Fibroblast of skin of right biceps (primary cell): ENCODE data around the gene RPS6KA2.
A peak's percentile ranks its signal among the peaks of the same experiment; 100 is the strongest.

Experiments
- DNase-seq: peaks from one replicate; pipeline ENCODE4 v3.0.0-alpha.2; 2013

Gene RPS6KA2

GRCh38 chr6:166516251-166516884 is 110.7 kb downstream of the RPS6KA2 start:
- peak; percentile 8 for DNase-seq

GRCh38 chr6:166515072-166515810 is 111.8 kb downstream of the RPS6KA2 start:
- peak; percentile 90 for DNase-seq

- peak; percentile 3 for DNase-seq
Measured at GRCh38 chr6:166514196-166514595, 112.9 kb downstream of the RPS6KA2 start.

- no peak for DNase-seq
Measured at GRCh38 chr6:166512567-166512966, 114.5 kb downstream of the RPS6KA2 start.

GRCh38 chr6:166511316-166511715 is 115.7 kb downstream of the RPS6KA2 start:
- no peak for DNase-seq

- no peak for DNase-seq
Measured at GRCh38 chr6:166509193-166509592, 117.9 kb downstream of the RPS6KA2 start.

- DNase-seq = no peak
Measured at GRCh38 chr6:166508726-166509125, 118.3 kb downstream of the RPS6KA2 start.

- DNase-seq = no peak
Measured at GRCh38 chr6:166507809-166508564, 119.1 kb downstream of the RPS6KA2 start.

- DNase-seq = no peak
Measured at GRCh38 chr6:166507380-166507779, 119.7 kb downstream of the RPS6KA2 start.

GRCh38 chr6:166505133-166505905 is 121.7 kb downstream of the RPS6KA2 start:
- DNase-seq = no peak

- DNase-seq = no peak
Measured at GRCh38 chr6:166504100-166504499, 123.0 kb downstream of the RPS6KA2 start.

- DNase-seq = no peak
Measured at GRCh38 chr6:166503167-166503744, 123.8 kb downstream of the RPS6KA2 start.

GRCh38 chr6:166502453-166502852 is 124.6 kb downstream of the RPS6KA2 start:
- DNase-seq = no peak

GRCh38 chr6:166501246-166501645 is 125.8 kb downstream of the RPS6KA2 start:
- no peak for DNase-seq

GRCh38 chr6:166500246-166500645 is 126.8 kb downstream of the RPS6KA2 start:
- DNase-seq = no peak

GRCh38 chr6:166499350-166500163 is 127.5 kb downstream of the RPS6KA2 start:
- no peak for DNase-seq

- DNase-seq = no peak
Measured at GRCh38 chr6:166498661-166499349, 128.2 kb downstream of the RPS6KA2 start.

- no peak for DNase-seq
Measured at GRCh38 chr6:166498228-166498627, 128.8 kb downstream of the RPS6KA2 start.

- DNase-seq = peak; percentile 9
Measured at GRCh38 chr6:166497087-166497899, 129.8 kb downstream of the RPS6KA2 start.

- DNase-seq = no peak
Measured at GRCh38 chr6:166496460-166496859, 130.6 kb downstream of the RPS6KA2 start.
